ENCODE measurements around the gene AUNIP.

- TF ChIP-seq POLR2AphosphoS5 (IDR thresholded peaks at IDR 0.05) (no peak), POLR2A (IDR thresholded peaks at IDR 0.05) (no peak)
- TF ChIP-seq, protein P1, sequence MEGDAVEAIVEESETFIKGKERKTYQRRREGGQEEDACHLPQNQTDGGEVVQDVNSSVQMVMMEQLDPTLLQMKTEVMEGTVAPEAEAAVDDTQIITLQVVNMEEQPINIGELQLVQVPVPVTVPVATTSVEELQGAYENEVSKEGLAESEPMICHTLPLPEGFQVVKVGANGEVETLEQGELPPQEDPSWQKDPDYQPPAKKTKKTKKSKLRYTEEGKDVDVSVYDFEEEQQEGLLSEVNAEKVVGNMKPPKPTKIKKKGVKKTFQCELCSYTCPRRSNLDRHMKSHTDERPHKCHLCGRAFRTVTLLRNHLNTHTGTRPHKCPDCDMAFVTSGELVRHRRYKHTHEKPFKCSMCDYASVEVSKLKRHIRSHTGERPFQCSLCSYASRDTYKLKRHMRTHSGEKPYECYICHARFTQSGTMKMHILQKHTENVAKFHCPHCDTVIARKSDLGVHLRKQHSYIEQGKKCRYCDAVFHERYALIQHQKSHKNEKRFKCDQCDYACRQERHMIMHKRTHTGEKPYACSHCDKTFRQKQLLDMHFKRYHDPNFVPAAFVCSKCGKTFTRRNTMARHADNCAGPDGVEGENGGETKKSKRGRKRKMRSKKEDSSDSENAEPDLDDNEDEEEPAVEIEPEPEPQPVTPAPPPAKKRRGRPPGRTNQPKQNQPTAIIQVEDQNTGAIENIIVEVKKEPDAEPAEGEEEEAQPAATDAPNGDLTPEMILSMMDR (IDR thresholded peaks at IDR 0.05 in 8 of 11, conservative IDR thresholded peaks at IDR 0.05 in 3 of 11): no peak
These were observed 37.6 kb downstream of the AUNIP start for GRCh38 chr1:25821630-25822091.
